Activated CD8-positive, alpha-beta memory T cell treated with anti-CD3 and anti-CD28 coated beads, Interleukin-2, amount 10 ng/mL, durations not matched to agents 7 days and 5 days (primary cell): Measurements from ENCODE around the gene GABRR3. TPM values are rescaled to one million over a fixed set of nuclear protein-coding genes. Genes with fewer than 3 reads are reported as not detected.
A peak's percentile ranks its signal among the peaks of the same experiment; 100 is the strongest.

Source experiments
- ATAC-seq: fragments of 150-1000 bp; cut with Tn5 transposase; one replicate; pipeline ENCODE4 v1.10.0; 2021; ENCODE audit warnings: moderate library complexity
- CTCF ChIA-PET: fragments of 350-600 bp; sonication (Branson Sonifier 250); formaldehyde crosslinking; loops from one replicate; lab custom pipeline; 2021; ENCODE audit warnings: antibody characterized with exemption; lab: Charles Lee
- DNase-seq: peaks from one replicate; pipeline ENCODE4 v3.0.0-alpha.2; 2020
- H3K27ac Mint-ChIP-seq: one replicate; pipeline ENCODE4 v1.8.0; 2021; ENCODE audit warnings: mild to moderate bottlenecking, mixed read lengths
- H3K27me3 Mint-ChIP-seq: one replicate; pipeline ENCODE4 v1.8.0; 2021; ENCODE audit warnings: mixed read lengths
- H3K36me3 Mint-ChIP-seq: one replicate; pipeline ENCODE4 v1.8.0; 2021; ENCODE audit warnings: mild to moderate bottlenecking, mixed read lengths
- H3K4me1 Mint-ChIP-seq: one replicate; pipeline ENCODE4 v1.8.0; 2021; ENCODE audit warnings: mixed read lengths
- H3K4me3 Mint-ChIP-seq: one replicate; pipeline ENCODE4 v1.8.0; 2021; ENCODE audit warnings: mild to moderate bottlenecking, moderate library complexity, mixed read lengths
- H3K9me3 Mint-ChIP-seq: one replicate; pipeline ENCODE4 v1.8.0; 2022; ENCODE audit warnings: low read depth, mixed read lengths
- total RNA-seq, 2 experiments: library from RNA; stranded (reverse); gene quantifications; one replicate each; pipeline ENCODE4 v1.2.3, GENCODE V29; 2021

GABRR3 gene
- total RNA-seq, 2 experiments from 2014 or later: not detected

DNA sequence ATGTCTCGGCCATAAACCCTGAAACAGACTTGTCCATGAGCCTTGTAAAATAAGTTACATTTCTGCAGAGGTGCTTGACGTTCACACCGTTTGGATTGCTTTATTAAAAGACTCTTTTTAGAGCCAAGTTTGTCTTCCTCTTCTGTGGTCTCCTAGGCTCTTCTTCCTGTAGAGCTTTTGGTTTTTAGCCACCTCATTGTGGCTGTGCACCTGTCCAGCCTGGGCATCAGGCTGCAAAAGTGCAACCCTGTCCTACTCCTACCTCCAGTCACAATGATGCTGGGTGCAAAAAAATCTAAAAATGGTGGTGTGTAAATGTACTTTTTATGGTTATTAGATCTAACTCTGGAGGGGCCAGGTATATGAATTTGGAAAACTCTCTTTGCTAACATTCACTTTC lies 60.1 kb downstream of the GABRR3 start:
- no peaks in the 10 kb centered on the region for H3K9me3 Mint-ChIP-seq
- peak overlapping the region; percentile 31 for H3K4me3 Mint-ChIP-seq
- DNase-seq (no peak), ATAC-seq (no peak)
- H3K27me3 Mint-ChIP-seq: no peaks in the 10 kb centered on the region
- peaks cover 8% of the 10 kb centered on the region for H3K36me3 Mint-ChIP-seq
- peaks cover 70% of the 10 kb centered on the region for H3K4me1 Mint-ChIP-seq
- CTCF ChIA-PET: interaction anchor here (1.0 to 1.5 kb wide), 2 partner anchors 47 to 155 kb away, joined by 3 read pairs; no protein-coding TSS in a partner anchor
- peak overlapping the region; percentile 80 for H3K27ac Mint-ChIP-seq

GRCh38 chr3:97972976-97973375 lies 62.1 kb downstream of the GABRR3 start:
- CTCF ChIA-PET: no interaction called here
- H3K4me1 Mint-ChIP-seq: peaks cover 79% of the 10 kb centered on the region
- ATAC-seq: no peak

DNA sequence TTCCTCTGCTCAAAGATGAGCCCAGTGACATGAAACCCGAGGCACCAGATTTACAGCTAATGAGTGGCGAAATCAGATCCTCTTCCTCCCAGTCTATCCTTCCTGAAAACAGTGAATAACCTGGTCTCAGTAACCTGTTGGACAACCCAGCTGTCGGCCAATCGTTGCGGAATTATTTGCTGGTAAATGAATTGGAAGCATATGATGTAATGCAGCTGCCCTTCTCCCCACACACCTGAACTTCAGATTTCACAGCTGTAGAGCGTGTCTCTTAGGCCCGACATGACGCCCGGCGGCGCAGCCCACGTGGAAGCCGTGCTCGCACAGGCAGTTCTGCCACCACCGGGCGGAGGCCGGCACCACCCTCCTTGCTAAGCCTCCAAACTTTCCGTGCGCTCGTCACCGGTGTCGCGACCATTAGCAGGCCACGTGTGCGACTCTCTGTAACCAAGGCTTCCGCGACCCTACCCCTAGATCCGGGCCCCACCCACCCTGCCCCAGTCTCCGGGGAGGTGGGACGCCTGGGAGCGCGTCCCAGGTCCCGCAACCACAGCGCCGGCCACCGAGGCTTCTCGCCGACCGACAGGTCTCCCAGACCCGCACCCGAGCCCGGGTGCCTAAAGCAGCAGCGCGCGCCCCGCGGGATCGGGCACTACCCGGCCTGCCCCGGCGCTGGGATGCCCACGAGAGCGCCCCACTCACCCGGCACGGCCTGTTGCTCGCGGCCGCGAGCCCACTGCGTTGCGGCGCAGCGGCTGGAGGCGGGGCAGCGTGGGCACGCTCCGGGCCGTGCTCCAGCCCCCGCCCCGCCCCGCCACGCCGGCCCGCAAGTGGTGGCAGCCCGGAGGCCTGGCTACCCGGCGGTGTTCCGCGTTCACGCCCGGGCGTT lies 63.2 kb downstream of the GABRR3 start, which contains the start of gene RIOX2:
TSS of gene RIOX2 (minus strand) at position 753 of the 889 bp plus-strand sequence. CDS start 4,838 bp downstream, outside the sequence.
- H3K36me3 Mint-ChIP-seq: peaks cover 17% of the 10 kb centered on the region
- DNase-seq (peak; percentile 89), ATAC-seq (peak; percentile 91)
- peaks cover 85% of the 10 kb centered on the region for H3K4me1 Mint-ChIP-seq
- no peaks in the 10 kb centered on the region for H3K27me3 Mint-ChIP-seq
- H3K9me3 Mint-ChIP-seq: no peaks in the 10 kb centered on the region
- H3K27ac Mint-ChIP-seq: peak within 1 kb of the TSS; percentile 91
- H3K4me3 Mint-ChIP-seq: peak within 1 kb of the TSS; percentile 96
- CTCF ChIA-PET: interaction anchor here (1.0 to 2.1 kb wide), 7 partner anchors 12 to 150 kb away, joined by 3 to 7 read pairs (median 4); partner anchors contain the start of gene CRYBG3

More at GRCh38 chr3:97972976-97973375, 62.1 kb downstream of the GABRR3 start:
- no peak for DNase-seq
- H3K27me3 Mint-ChIP-seq: no peaks in the 10 kb centered on the region
- H3K4me3 Mint-ChIP-seq: peak overlapping the region; percentile 68
- H3K36me3 Mint-ChIP-seq: peaks cover 11% of the 10 kb centered on the region
- H3K9me3 Mint-ChIP-seq: no peaks in the 10 kb centered on the region
- H3K27ac Mint-ChIP-seq: peak overlapping the region; percentile 65

- Mint-ChIP-seq H3K4me1 (peaks cover 89% of the 10 kb centered on the region), H3K27ac (peak overlapping the region; percentile 91), H3K4me3 (peak overlapping the region; percentile 96), H3K27me3 (no peaks in the 10 kb centered on the region), H3K36me3 (peaks cover 24% of the 10 kb centered on the region), H3K9me3 (no peaks in the 10 kb centered on the region)
- ATAC-seq (no peak), DNase-seq (no peak)
- CTCF ChIA-PET: interaction anchor here (0.7 to 2.1 kb wide), 8 partner anchors 13 to 150 kb away, joined by 3 to 7 read pairs (median 4); partner anchors contain the start of gene CRYBG3
Observed at GRCh38 chr3:97970956-97971620, 64.0 kb downstream of the GABRR3 start.

- peak overlapping the region; percentile 91 for H3K27ac Mint-ChIP-seq
- H3K4me3 Mint-ChIP-seq: peak overlapping the region; percentile 96
- DNase-seq (no peak), ATAC-seq (no peak)
- peaks cover 32% of the 10 kb centered on the region for H3K36me3 Mint-ChIP-seq
- H3K9me3 Mint-ChIP-seq: no peaks in the 10 kb centered on the region
- peaks cover 88% of the 10 kb centered on the region for H3K4me1 Mint-ChIP-seq
- no peaks in the 10 kb centered on the region for H3K27me3 Mint-ChIP-seq
- CTCF ChIA-PET: interaction anchor here (0.7 to 2.1 kb wide), 7 partner anchors 9 to 149 kb away, joined by 3 to 7 read pairs (median 4); partner anchors contain the start of gene CRYBG3
Observed at GRCh38 chr3:97970156-97970555, 65.0 kb downstream of the GABRR3 start.

DNA sequence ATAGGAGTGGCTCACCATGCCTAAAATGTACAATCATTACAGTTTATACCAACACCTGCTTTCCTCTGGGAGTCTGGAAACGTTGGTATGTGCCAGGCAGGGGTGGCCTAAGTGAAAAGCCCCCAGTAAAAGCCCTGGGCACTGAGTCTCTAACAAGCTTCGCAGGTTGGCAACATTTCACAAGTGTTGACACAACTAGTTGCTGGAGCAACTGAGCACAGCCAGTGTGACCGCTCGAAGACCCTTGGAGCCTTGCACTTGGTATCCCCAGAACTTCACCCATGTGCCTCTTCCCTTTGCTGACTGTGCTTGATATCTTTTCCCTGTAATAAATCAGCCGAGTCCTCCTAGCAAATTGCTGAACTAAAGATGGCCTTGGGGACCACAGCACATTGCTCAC lies 65.6 kb downstream of the GABRR3 start:
- peak overlapping the region; percentile 96 for H3K4me3 Mint-ChIP-seq
- peak overlapping the region; percentile 91 for H3K27ac Mint-ChIP-seq

GRCh38 chr3:97968376-97968775 lies 66.7 kb downstream of the GABRR3 start:
- CTCF ChIA-PET: interaction anchor here (0.7 to 3.2 kb wide), 12 partner anchors 10 to 625 kb away, joined by 3 to 22 read pairs (median 3); partner anchors contain the start of genes CPOX and CRYBG3
- peak overlapping the region; percentile 73 for H3K27ac Mint-ChIP-seq
- peaks cover 84% of the 10 kb centered on the region for H3K4me1 Mint-ChIP-seq
- peak overlapping the region; percentile 96 for H3K4me3 Mint-ChIP-seq
- no peaks in the 10 kb centered on the region for H3K9me3 Mint-ChIP-seq
- no peak for ATAC-seq
- no peaks in the 10 kb centered on the region for H3K27me3 Mint-ChIP-seq
- peaks cover 43% of the 10 kb centered on the region for H3K36me3 Mint-ChIP-seq
- DNase-seq: peak; percentile 64

More for the DNA sequence above, 65.6 kb downstream of the GABRR3 start:
- CTCF ChIA-PET: interaction anchor here (1.0 to 3.2 kb wide), 9 partner anchors 11 to 148 kb away, joined by 3 to 22 read pairs (median 3); partner anchors contain the start of gene CRYBG3
- peaks cover 36% of the 10 kb centered on the region for H3K36me3 Mint-ChIP-seq
- H3K27me3 Mint-ChIP-seq: no peaks in the 10 kb centered on the region
- ATAC-seq (no peak), DNase-seq (no peak)
- H3K9me3 Mint-ChIP-seq: no peaks in the 10 kb centered on the region
- peaks cover 86% of the 10 kb centered on the region for H3K4me1 Mint-ChIP-seq

GRCh38 chr3:97967966-97968365 lies 67.1 kb downstream of the GABRR3 start:
- CTCF ChIA-PET: interaction anchor here (0.8 to 3.2 kb wide), 7 partner anchors 9 to 625 kb away, joined by 3 to 22 read pairs (median 3); partner anchors contain the start of genes CPOX and CRYBG3
- Mint-ChIP-seq H3K4me1 (peaks cover 81% of the 10 kb centered on the region), H3K27ac (peak overlapping the region; percentile 73), H3K27me3 (no peaks in the 10 kb centered on the region), H3K9me3 (no peaks in the 10 kb centered on the region), H3K36me3 (peaks cover 41% of the 10 kb centered on the region), H3K4me3 (peak overlapping the region; percentile 96)
- no peak for ATAC-seq
- no peak for DNase-seq

GRCh38 chr3:97960993-97961766 lies 73.9 kb downstream of the GABRR3 start:
- Mint-ChIP-seq H3K4me3 (no peak overlapping the region), H3K36me3 (peaks cover 58% of the 10 kb centered on the region), H3K4me1 (peaks cover 39% of the 10 kb centered on the region), H3K27me3 (no peaks in the 10 kb centered on the region), H3K27ac (no peak overlapping the region), H3K9me3 (no peaks in the 10 kb centered on the region)
- no peak for DNase-seq
- CTCF ChIA-PET: interaction anchor here (0.8 to 1.3 kb wide), 2 partner anchors 9 to 19 kb away, joined by 3 read pairs; no protein-coding TSS in a partner anchor
- no peak for ATAC-seq

GRCh38 chr3:97960551-97960950 lies 74.6 kb downstream of the GABRR3 start:
- CTCF ChIA-PET: interaction anchor here (0.8 to 1.3 kb wide), 2 partner anchors 10 to 18 kb away, joined by 3 read pairs; no protein-coding TSS in a partner anchor
- H3K36me3 Mint-ChIP-seq: peaks cover 57% of the 10 kb centered on the region

GRCh38 chr3:97959872-97960271 lies 75.2 kb downstream of the GABRR3 start:
- Mint-ChIP-seq H3K9me3 (no peaks in the 10 kb centered on the region), H3K27me3 (no peaks in the 10 kb centered on the region), H3K36me3 (peaks cover 56% of the 10 kb centered on the region), H3K27ac (no peak overlapping the region), H3K4me3 (no peak overlapping the region), H3K4me1 (peaks cover 32% of the 10 kb centered on the region)
- DNase-seq (no peak), ATAC-seq (no peak)
- CTCF ChIA-PET: interaction anchor here (0.9 kb wide), 1 partner anchor 16 kb away, joined by 3 read pairs; no protein-coding TSS in a partner anchor

More at GRCh38 chr3:97960551-97960950, 74.6 kb downstream of the GABRR3 start:
- Mint-ChIP-seq H3K9me3 (no peaks in the 10 kb centered on the region), H3K27ac (no peak overlapping the region), H3K27me3 (no peaks in the 10 kb centered on the region), H3K4me1 (peaks cover 33% of the 10 kb centered on the region), H3K4me3 (no peak overlapping the region)
- no peak for ATAC-seq
- DNase-seq: no peak

- Mint-ChIP-seq H3K9me3 (no peaks in the 10 kb centered on the region), H3K36me3 (peaks cover 55% of the 10 kb centered on the region), H3K27ac (peak overlapping the region; percentile 49), H3K4me3 (no peak overlapping the region), H3K4me1 (peaks cover 25% of the 10 kb centered on the region), H3K27me3 (no peaks in the 10 kb centered on the region)
- DNase-seq: no peak
- no peak for ATAC-seq
- CTCF ChIA-PET: interaction anchor here (1.3 kb wide), 1 partner anchor 10 kb away, joined by 3 read pairs; no protein-coding TSS in a partner anchor
Observed at GRCh38 chr3:97958796-97959195, 76.3 kb downstream of the GABRR3 start.
